OCI-LY1 (cell line): ENCODE results near the gene GPR42.

ENCODE experiments used
- H2AFZ ChIP-seq: fragments of 200-600 bp; sonication (generic), shearing (Covaris generic); 2 replicates; pipeline ENCODE4 v1.6.0; 2014; ENCODE audit warnings: antibody characterized with exemption, mild to moderate bottlenecking, low read length
- H3F3A ChIP-seq: fragments of 200-600 bp; sonication (generic), shearing (Covaris generic); 2 replicates; pipeline ENCODE4 v1.6.0; 2014; ENCODE audit warnings: mild to moderate bottlenecking, antibody characterized with exemption, low read length, moderate library complexity; ENCODE audit not compliant: insufficient read depth
- H3K27ac ChIP-seq: fragments of 200-600 bp; sonication (generic); 2 replicates; pipeline ENCODE4 v1.5.1; 2014; ENCODE audit warnings: low read length, mixed run types, mild to moderate bottlenecking, low read depth; ENCODE audit not compliant: poor library complexity, severe bottlenecking
- H3K27me3 ChIP-seq: fragments of 200-600 bp; sonication (generic); 2 replicates; pipeline ENCODE4 v1.6.0; 2014; ENCODE audit warnings: antibody characterized with exemption, mild to moderate bottlenecking, low read length, moderate library complexity; ENCODE audit not compliant: insufficient read depth
- H3K36me3 ChIP-seq: fragments of 200-600 bp; sonication (generic); 2 replicates; pipeline ENCODE4 v1.6.1; 2014; ENCODE audit warnings: mild to moderate bottlenecking, antibody characterized with exemption, low read length, moderate library complexity, mixed read lengths; ENCODE audit not compliant: insufficient read depth
- H3K4me1 ChIP-seq: fragments of 200-600 bp; sonication (generic); 2 replicates; pipeline ENCODE4 v1.5.1; 2014; ENCODE audit warnings: mild to moderate bottlenecking, low read length, moderate library complexity; ENCODE audit not compliant: insufficient read depth, severe bottlenecking
- H3K4me2 ChIP-seq: fragments of 200-600 bp; sonication (generic), shearing (Covaris generic); 2 replicates; pipeline ENCODE4 v1.6.1; 2014; ENCODE audit warnings: low read length
- H3K4me3 ChIP-seq: fragments of 200-600 bp; sonication (generic); 2 replicates; pipeline ENCODE4 v1.5.1; 2014; ENCODE audit warnings: low read length, low read depth, mild to moderate bottlenecking, mixed read lengths; ENCODE audit not compliant: poor library complexity, severe bottlenecking
- H3K79me2 ChIP-seq: fragments of 200-600 bp; shearing (Covaris generic); 2 replicates; pipeline ENCODE4 v1.6.1; 2016; ENCODE audit warnings: mixed run types, low read length, mixed read lengths; ENCODE audit not compliant: insufficient read depth
- H3K9ac ChIP-seq: fragments of 200-600 bp; sonication (generic), shearing (Covaris generic); 2 replicates; pipeline ENCODE4 v1.6.1; 2014; ENCODE audit warnings: mild to moderate bottlenecking, low read length, mixed read lengths
- H3K9me2 ChIP-seq: fragments of 200-600 bp; sonication (generic), shearing (Covaris generic); 2 replicates; pipeline ENCODE4 v1.6.1; 2014; ENCODE audit warnings: low read depth, mild to moderate bottlenecking, low read length, mixed read lengths
- H3K9me3 ChIP-seq: fragments of 200-600 bp; shearing (Covaris generic); 2 replicates; pipeline ENCODE4 v1.6.1; 2014; ENCODE audit warnings: low read length, mixed read lengths
- H4K20me1 ChIP-seq: fragments of 200-600 bp; sonication (generic), shearing (Covaris generic); 2 replicates; pipeline ENCODE4 v1.6.0; 2016; ENCODE audit warnings: mild to moderate bottlenecking, low read length; ENCODE audit not compliant: insufficient read depth
- CTCF ChIP-seq: fragments of 200-600 bp; sonication (generic), shearing (Covaris generic); IDR thresholded peaks from 2 replicates; pipeline ENCODE4 v1.5.1; 2017; ENCODE audit warnings: mild to moderate bottlenecking, antibody characterized with exemption, low read length, moderate library complexity, mixed read lengths
- EZH2 ChIP-seq: fragments of 200-600 bp; sonication (generic), shearing (Covaris generic); IDR thresholded peaks from 2 replicates; pipeline ENCODE4 v1.8.0; 2017; ENCODE audit warnings: borderline replicate concordance, mixed run types, mild to moderate bottlenecking, antibody characterized with exemption, low read length, moderate library complexity, mixed read lengths

The GPR42 gene

GRCh38 chr19:35334144-35334753 lies 36.6 kb upstream of the GPR42 start:
- TF ChIP-seq EZH2: no peak
- no peak for TF ChIP-seq CTCF
- Histone ChIP-seq H3K79me2 (peaks cover 3% of the 10 kb centered on the region; the same call in 1 of the 2 replicates), H4K20me1 (no peaks in the 10 kb centered on the region), H3K27ac (peak overlapping the region; percentile 95), H2AFZ (no peak overlapping the region), H3K36me3 (peaks cover 85% of the 10 kb centered on the region), H3K9ac (peak overlapping the region; percentile 57; the same call in 1 of the 2 replicates), H3K4me2 (peak overlapping the region; percentile 90), H3F3A (no peaks in the 10 kb centered on the region), H3K27me3 (no peaks in the 10 kb centered on the region), H3K9me3 (no peaks in the 10 kb centered on the region), H3K4me3 (peak overlapping the region; percentile 95), H3K4me1 (peaks cover 79% of the 10 kb centered on the region), H3K9me2 (no peaks in the 10 kb centered on the region)

- Histone ChIP-seq H3K9me3 (no peaks in the 10 kb centered on the region), H3F3A (no peaks in the 10 kb centered on the region), H2AFZ (no peak overlapping the region), H3K9ac (no peak overlapping the region; the same call in 1 of the 2 replicates), H3K9me2 (no peaks in the 10 kb centered on the region), H4K20me1 (no peaks in the 10 kb centered on the region), H3K4me2 (no peak overlapping the region), H3K79me2 (0 out of 2 replicates have a peak, but pooled peaks cover under 1% of the 10 kb centered on the region), H3K4me1 (peaks cover 60% of the 10 kb centered on the region), H3K4me3 (no peak overlapping the region), H3K27ac (peak overlapping the region; percentile 20), H3K27me3 (no peaks in the 10 kb centered on the region), H3K36me3 (peaks cover 93% of the 10 kb centered on the region)
- TF ChIP-seq EZH2 (no peak), CTCF (no peak)
These were observed 34.5 kb upstream of the GPR42 start for GRCh38 chr19:35336166-35336955.

- no peak overlapping the region for H3K4me3 ChIP-seq
- no peaks in the 10 kb centered on the region for H3K79me2 ChIP-seq
- no peaks in the 10 kb centered on the region for H4K20me1 ChIP-seq
- peak overlapping the region; percentile 20 for H3K27ac ChIP-seq
- no peaks in the 10 kb centered on the region for H3K9me2 ChIP-seq
- H3K4me2 ChIP-seq: peak overlapping the region; percentile 28; the same call in 1 of the 2 replicates
- H3K36me3 ChIP-seq: peaks cover 94% of the 10 kb centered on the region
- H3K9ac ChIP-seq: no peak overlapping the region
- H3K27me3 ChIP-seq: no peaks in the 10 kb centered on the region
- no peak overlapping the region for H2AFZ ChIP-seq
- H3K4me1 ChIP-seq: peaks cover 50% of the 10 kb centered on the region
- no peaks in the 10 kb centered on the region for H3F3A ChIP-seq
- no peaks in the 10 kb centered on the region for H3K9me3 ChIP-seq
- no peak for TF ChIP-seq EZH2
- no peak for TF ChIP-seq CTCF
These were observed 33.5 kb upstream of the GPR42 start for GRCh38 chr19:35337097-35337983.
